Endothelial cell of umbilical vein (primary cell): ENCODE measurements around the gene L3MBTL4. TPM values are rescaled to one million over a fixed set of nuclear protein-coding genes. Genes with fewer than 3 reads are reported as not detected.

Experiments
- BruUV-seq: library from RNA; stranded (reverse); fragments of 400-500 nt; replicated peaks from 2 replicates; lab custom pipeline; 2021; lab: Mats Ljungman, UMichigan
- CTCF ChIA-PET: fragments of 300-600, 350-600 bp; sonication (Branson Sonifier 250); formaldehyde crosslinking; loops from one replicate; lab custom pipeline; 2021; ENCODE audit warnings: antibody characterized with exemption, inconsistent platforms; lab: Charles Lee
- POLR2A ChIA-PET: fragments of 300-600, 350-600 bp; sonication (Branson Sonifier 250); formaldehyde crosslinking; loops from one replicate; lab custom pipeline; 2021; ENCODE audit warnings: antibody characterized with exemption, inconsistent platforms; lab: Charles Lee
- DNase-seq: peaks from one replicate; pipeline ENCODE4 v3.0.0-alpha.2; 2011; ENCODE audit warnings: low read depth, low spot score
- FAIRE-seq: peaks from 2 replicates; lab custom pipeline; 2011; peaks lifted over from hg19 to GRCh38; lab: Jason Lieb, UNC
- H2AFZ ChIP-seq: 2 replicates; pipeline ENCODE4 v1.6.0; 2012; ENCODE audit warnings: low read depth, low read length, control low read depth, inconsistent platforms
- H3K27ac ChIP-seq: 2 replicates; pipeline ENCODE4 v1.5.1; 2011; ENCODE audit warnings: low read depth, mild to moderate bottlenecking, control low read depth, low read length, moderate library complexity; ENCODE audit not compliant: insufficient read depth
- H3K27me3 ChIP-seq, 2 experiments: 2 replicates each; pipeline versions ENCODE4 v1.6.0 to v1.6.1; 2011; ENCODE audit warnings: low read length in 2 of 2, mixed read lengths in 1 of 2; ENCODE audit not compliant: control insufficient read depth in 2 of 2, insufficient read depth in 2 of 2
- H3K36me3 ChIP-seq, 2 experiments: 2 replicates in 1 of 2; 3 replicates in 1 of 2; pipeline ENCODE4 v1.5.1; 2011; ENCODE audit warnings: low read length in 2 of 2, mild to moderate bottlenecking in 1 of 2, moderate library complexity in 1 of 2; ENCODE audit not compliant: control insufficient read depth in 2 of 2, insufficient read depth in 2 of 2; ENCODE audit errors: extremely low read depth in 1 of 2
- H3K4me1 ChIP-seq: 3 replicates; pipeline ENCODE4 v1.5.1; 2011; ENCODE audit warnings: mild to moderate bottlenecking, low read length; ENCODE audit not compliant: control insufficient read depth, insufficient read depth; ENCODE audit errors: extremely low read depth
- H3K4me2 ChIP-seq: 2 replicates; pipeline ENCODE4 v1.6.1; 2011; ENCODE audit warnings: low read length, control low read depth, mixed read lengths; ENCODE audit not compliant: insufficient read depth
- H3K4me3 ChIP-seq, 3 experiments: fragments of 200-600 bp in 1 of 3; sonication (generic), shearing (Covaris generic) in 1 of 3; replicated peaks in 1 of 3; 2 replicates each; pipeline ENCODE4 v1.5.1; 2011 to 2016; ENCODE audit warnings: control low read depth in 3 of 3, low read length in 3 of 3, mild to moderate bottlenecking in 2 of 3, inconsistent platforms in 1 of 3, low read depth in 1 of 3, moderate library complexity in 1 of 3; ENCODE audit not compliant: insufficient read depth in 1 of 3
- H3K79me2 ChIP-seq: 2 replicates; pipeline ENCODE4 v1.6.0; 2012; ENCODE audit warnings: low read length, inconsistent platforms; ENCODE audit not compliant: control insufficient read depth, insufficient read depth
- H3K9ac ChIP-seq: replicated peaks from 2 replicates; pipeline ENCODE3; 2011; ENCODE audit warnings: low read length, control low read depth; ENCODE audit not compliant: insufficient read depth; ENCODE audit errors: extremely low read depth
- H3K9me1 ChIP-seq: replicated peaks from 3 replicates; pipeline ENCODE4 v1.6.0; 2011; ENCODE audit warnings: mild to moderate bottlenecking, low read length; ENCODE audit not compliant: control insufficient read depth, insufficient read depth; ENCODE audit errors: extremely low read depth
- H3K9me3 ChIP-seq: replicated peaks from 2 replicates; pipeline ENCODE4 v1.5.1; 2012; ENCODE audit warnings: low read length, inconsistent platforms; ENCODE audit not compliant: control insufficient read depth, insufficient read depth
- H4K20me1 ChIP-seq: replicated peaks from 2 replicates; pipeline ENCODE3; 2011; ENCODE audit warnings: mild to moderate bottlenecking, low read length; ENCODE audit not compliant: control insufficient read depth, insufficient read depth; ENCODE audit errors: extremely low read depth
- EZH2 ChIP-seq: IDR thresholded peaks from 2 replicates; pipeline ENCODE4 v1.6.1; 2012; ENCODE audit warnings: borderline replicate concordance, low read depth, mild to moderate bottlenecking, moderate library complexity, low read length, inconsistent platforms; ENCODE audit not compliant: severe bottlenecking
- FOS ChIP-seq: IDR thresholded peaks from 2 replicates; pipeline ENCODE4 v1.6.1; 2011; ENCODE audit warnings: mild to moderate bottlenecking, low read length, moderate library complexity, borderline replicate concordance; ENCODE audit not compliant: insufficient read depth
- GATA2 ChIP-seq: IDR thresholded peaks from 2 replicates; pipeline ENCODE4 v1.7.0; 2011; ENCODE audit warnings: low read depth, mild to moderate bottlenecking, moderate library complexity, mixed read lengths, low read length; ENCODE audit not compliant: insufficient read length, insufficient read depth
- JUN ChIP-seq: IDR thresholded peaks from 2 replicates; pipeline ENCODE4 v1.6.1; 2011; ENCODE audit warnings: borderline replicate concordance, low read depth; ENCODE audit not compliant: insufficient read length, insufficient read depth
- MYC ChIP-seq: IDR thresholded peaks from one replicate; pipeline ENCODE4 v1.6.1; 2011; ENCODE audit warnings: mild to moderate bottlenecking, low read depth, low read length
- POLR2A ChIP-seq: IDR thresholded peaks from 2 replicates; pipeline ENCODE4 v1.6.1; 2012; ENCODE audit warnings: low read depth, mild to moderate bottlenecking, control low read depth, low read length
- POLR2AphosphoS5 ChIP-seq: IDR thresholded peaks from 2 replicates; pipeline ENCODE4 v1.6.1; 2012; ENCODE audit warnings: low read depth, mild to moderate bottlenecking, control low read depth, low read length, moderate library complexity; ENCODE audit not compliant: insufficient read depth
- dilution Hi-C: fragments of 300-500 bp; cut with MboI; formaldehyde crosslinking; loops from one replicate; pipeline ENCODE4 v1.15.0; 2019; ENCODE audit warnings: low sequenced_read_pairs; ENCODE audit not compliant: extremely low pct_ligation_motif_present
- intact Hi-C: fragments of 100-400 bp; cut with micrococcal nuclease; formaldehyde crosslinking; loops from one replicate; pipeline ENCODE4 v1.10.0; 2022
- microRNA-seq: library from miRNA; unstranded; fragments of <30 nt; microRNA quantifications from one replicate; pipeline ENCODE4 v1.2.0, GENCODE V29; 2021; ENCODE audit warnings: borderline number of aligned reads, borderline replicate concordance
- polyA plus RNA-seq, 4 experiments: library from polyadenylated mRNA; depleted of rRNA in 3 of 4; stranded (reverse) in 3 of 4; unstranded in 1 of 4; fragments of >200 nt; gene quantifications; 2 replicates each; pipeline versions ENCODE4 v1.2.1 to v1.2.3, GENCODE V29; 2011 to 2012; ENCODE audit warnings: missing spikeins in 1 of 4
- small RNA-seq: library from RNA; depleted of rRNA; stranded (forward); fragments of <200 nt; gene quantifications from one replicate; pipeline ENCODE3, GENCODE V24; 2012; ENCODE audit warnings: low replicate concordance, low read depth; ENCODE audit not compliant: insufficient read depth, insufficient read length
- total RNA-seq: library from RNA; stranded (reverse); gene quantifications from 2 replicates; pipeline ENCODE4 v1.2.3, GENCODE V29; 2021
- TF ChIP-seq, protein P1 (sequence below), 2 donors: IDR thresholded peaks; 1 replicate in 1 of 2; 2 replicates in 1 of 2; pipeline ENCODE4 v1.5.1; 2011; ENCODE audit warnings: low read length in 2 of 2, mild to moderate bottlenecking in 2 of 2, moderate library complexity in 2 of 2, control low read depth in 1 of 2, inconsistent platforms in 1 of 2, low read depth in 1 of 2; ENCODE audit not compliant: insufficient read depth in 1 of 2; ENCODE audit errors: extremely low read depth in 1 of 2
- TF ChIP-seq, protein P2 (sequence below): IDR thresholded peaks from 2 replicates; pipeline ENCODE4 v1.6.1; 2011; ENCODE audit not compliant: insufficient read depth, insufficient read length

L3MBTL4 gene
- total and polyA plus RNA-seq, 2 donors (not counting 3 experiments of a cell fraction or from before 2014, with no cell fraction given) = 0.80 TPM; not detected in 1

DNA sequence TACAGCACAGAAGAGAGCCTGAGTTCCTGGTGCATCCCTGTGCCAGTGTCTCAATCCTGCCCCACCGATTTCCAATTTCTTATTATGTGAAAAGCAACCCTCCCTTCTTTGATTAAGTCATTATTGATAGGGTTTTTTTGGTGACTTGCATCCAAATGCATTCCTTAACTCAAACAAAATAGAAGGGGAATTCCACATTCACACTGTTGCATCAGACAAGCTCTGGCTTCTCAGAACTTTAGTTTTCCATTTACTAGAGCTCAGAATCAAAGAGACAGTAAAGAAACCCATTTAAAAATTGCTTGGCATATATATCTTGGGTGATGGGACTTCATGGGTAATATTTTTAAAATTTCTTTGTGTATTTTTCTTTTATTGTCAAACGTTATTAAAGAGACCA is 505.6 kb downstream of the L3MBTL4 start:
- Histone ChIP-seq H3K36me3 (no peaks in the 10 kb centered on the region), H4K20me1 (no peaks in the 10 kb centered on the region), H3K27ac (no peak overlapping the region), H3K79me2 (no peaks in the 10 kb centered on the region), H3K4me1 (no peaks in the 10 kb centered on the region), H3K4me2 (no peak overlapping the region), H3K9me3 (no peaks in the 10 kb centered on the region), H2AFZ (no peak overlapping the region), H3K9me1 (no peaks in the 10 kb centered on the region), H3K9ac (no peak overlapping the region), H3K27me3 (no peaks in the 10 kb centered on the region), H3K4me3 (no peak overlapping the region)
- ChIA-PET CTCF (interaction anchor here (0.6 to 1.2 kb wide), 2 partner anchors 18 to 21 kb away, joined by 3 to 4 read pairs; no protein-coding TSS in a partner anchor), POLR2A (no interaction called here)
- BruUV-seq = no TSS peak
- dilution Hi-C loops (no loop called here), intact Hi-C loops (no loop called here)
- DNase-seq = no peak
- TF ChIP-seq JUN (no peak), EZH2 (no peak), GATA2 (no peak), FOS (no peak), POLR2AphosphoS5 (no peak), MYC (no peak), POLR2A (no peak)
- TF ChIP-seq, protein P1, sequence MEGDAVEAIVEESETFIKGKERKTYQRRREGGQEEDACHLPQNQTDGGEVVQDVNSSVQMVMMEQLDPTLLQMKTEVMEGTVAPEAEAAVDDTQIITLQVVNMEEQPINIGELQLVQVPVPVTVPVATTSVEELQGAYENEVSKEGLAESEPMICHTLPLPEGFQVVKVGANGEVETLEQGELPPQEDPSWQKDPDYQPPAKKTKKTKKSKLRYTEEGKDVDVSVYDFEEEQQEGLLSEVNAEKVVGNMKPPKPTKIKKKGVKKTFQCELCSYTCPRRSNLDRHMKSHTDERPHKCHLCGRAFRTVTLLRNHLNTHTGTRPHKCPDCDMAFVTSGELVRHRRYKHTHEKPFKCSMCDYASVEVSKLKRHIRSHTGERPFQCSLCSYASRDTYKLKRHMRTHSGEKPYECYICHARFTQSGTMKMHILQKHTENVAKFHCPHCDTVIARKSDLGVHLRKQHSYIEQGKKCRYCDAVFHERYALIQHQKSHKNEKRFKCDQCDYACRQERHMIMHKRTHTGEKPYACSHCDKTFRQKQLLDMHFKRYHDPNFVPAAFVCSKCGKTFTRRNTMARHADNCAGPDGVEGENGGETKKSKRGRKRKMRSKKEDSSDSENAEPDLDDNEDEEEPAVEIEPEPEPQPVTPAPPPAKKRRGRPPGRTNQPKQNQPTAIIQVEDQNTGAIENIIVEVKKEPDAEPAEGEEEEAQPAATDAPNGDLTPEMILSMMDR (IDR thresholded peaks at IDR 0.05; ENCODE audit: extremely low read depth in 1 of 2, insufficient read depth in 1 of 2, low read depth in 1 of 2, low read length in 2 of 2) = no peak
- TF ChIP-seq, protein P2, sequence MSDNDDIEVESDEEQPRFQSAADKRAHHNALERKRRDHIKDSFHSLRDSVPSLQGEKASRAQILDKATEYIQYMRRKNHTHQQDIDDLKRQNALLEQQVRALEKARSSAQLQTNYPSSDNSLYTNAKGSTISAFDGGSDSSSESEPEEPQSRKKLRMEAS = no peak
- no peak for FAIRE-seq

Small RNA genes lying within 50 kb of the gene (microRNA-seq; reads per million reads assigned to microRNA genes)
- gene MIR4317 = not detected

Small RNA genes lying within 50 kb of the gene (small RNA-seq; reads per million reads assigned to genes)
- gene RNU5F-3P (not detected), gene RNU6-349P (not detected)
